ENCODE results near the gene ZDHHC18.

- TF ChIP-seq GATA3 (IDR thresholded peaks at IDR 0.05; ENCODE audit: low read depth, low read length) (no peak), GATA2 (IDR thresholded peaks at IDR 0.05; ENCODE audit: low read depth, low read length) (no peak)
Measured at GRCh38 chr1:26890467-26890796, 63.9 kb downstream of the ZDHHC18 start.
